ENCODE measurements around the gene HUS1.
"Not testable (repeated sequence)": the region's sequence is repeated elsewhere in the genome, so short reads cannot be mapped to it uniquely, and the experiment has no call there.

Gene HUS1

GRCh38 chr7:47945261-47946015 lies 34.0 kb downstream of the HUS1 start:
- TF ChIP-seq POLR2A (IDR thresholded peaks at IDR 0.05; ENCODE audit: low read depth, low read length): no peak
- DNase-seq (ENCODE audit: insufficient read length, low spot score): peak; percentile 64
- no peak for FAIRE-seq

GRCh38 chr7:47944536-47945260 lies 34.7 kb downstream of the HUS1 start:
- DNase-seq (ENCODE audit: insufficient read length, low spot score) (no peak), FAIRE-seq (no peak)
- TF ChIP-seq POLR2A (IDR thresholded peaks at IDR 0.05; ENCODE audit: low read depth, low read length): no peak

GRCh38 chr7:47943676-47944474 lies 35.5 kb downstream of the HUS1 start:
- FAIRE-seq (no peak), DNase-seq (ENCODE audit: insufficient read length, low spot score) (no peak)
- TF ChIP-seq POLR2A (IDR thresholded peaks at IDR 0.05; ENCODE audit: low read depth, low read length): no peak

- FAIRE-seq; DNase-seq (ENCODE audit: insufficient read length, low spot score): not testable (repeated sequence)
Observed at GRCh38 chr7:47942651-47943050, 36.8 kb downstream of the HUS1 start.

- no peak for TF ChIP-seq POLR2A (IDR thresholded peaks at IDR 0.05; ENCODE audit: low read depth, low read length)
- DNase-seq (ENCODE audit: insufficient read length, low spot score) (no peak), FAIRE-seq (no peak)
Observed at GRCh38 chr7:47942132-47942531, 37.3 kb downstream of the HUS1 start.

DNA sequence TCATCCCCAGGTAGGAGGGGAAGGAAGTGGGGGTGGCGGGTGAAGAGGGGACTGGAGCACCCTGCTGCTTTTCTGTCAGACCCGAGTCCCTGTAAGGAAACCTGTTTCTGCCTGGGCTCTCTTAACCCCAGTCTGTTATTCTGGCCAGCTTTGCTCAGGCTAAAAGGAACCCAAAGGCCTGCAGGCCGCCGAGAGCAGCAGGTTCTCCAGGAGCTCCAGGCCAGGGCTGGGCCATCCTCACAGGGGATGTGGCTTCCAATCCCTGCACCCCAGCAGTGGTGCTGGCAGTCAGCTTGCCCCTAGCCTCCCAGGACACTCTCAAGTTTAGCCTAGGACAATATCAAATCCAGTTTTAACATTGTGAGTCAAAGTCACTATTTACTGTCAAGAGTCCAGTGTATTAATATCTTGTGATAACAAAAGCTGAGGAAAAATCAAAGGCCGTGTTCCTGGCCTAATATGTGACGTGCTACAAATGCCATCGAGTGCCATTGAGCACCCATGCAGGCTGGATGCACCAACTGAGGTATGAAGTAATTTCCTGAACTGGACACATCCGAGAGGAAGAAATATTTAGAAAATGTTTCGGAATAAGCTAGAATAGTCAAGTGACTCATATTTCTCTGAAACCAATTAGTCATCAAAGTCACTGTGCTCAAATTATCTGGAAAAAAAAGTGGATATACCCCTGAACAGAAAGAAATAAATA lies 38.1 kb downstream of the HUS1 start:
- FAIRE-seq (no peak), DNase-seq (ENCODE audit: insufficient read length, low spot score) (peak; percentile 87)
- TF ChIP-seq POLR2A (IDR thresholded peaks at IDR 0.05; ENCODE audit: low read depth, low read length): no peak

DNA sequence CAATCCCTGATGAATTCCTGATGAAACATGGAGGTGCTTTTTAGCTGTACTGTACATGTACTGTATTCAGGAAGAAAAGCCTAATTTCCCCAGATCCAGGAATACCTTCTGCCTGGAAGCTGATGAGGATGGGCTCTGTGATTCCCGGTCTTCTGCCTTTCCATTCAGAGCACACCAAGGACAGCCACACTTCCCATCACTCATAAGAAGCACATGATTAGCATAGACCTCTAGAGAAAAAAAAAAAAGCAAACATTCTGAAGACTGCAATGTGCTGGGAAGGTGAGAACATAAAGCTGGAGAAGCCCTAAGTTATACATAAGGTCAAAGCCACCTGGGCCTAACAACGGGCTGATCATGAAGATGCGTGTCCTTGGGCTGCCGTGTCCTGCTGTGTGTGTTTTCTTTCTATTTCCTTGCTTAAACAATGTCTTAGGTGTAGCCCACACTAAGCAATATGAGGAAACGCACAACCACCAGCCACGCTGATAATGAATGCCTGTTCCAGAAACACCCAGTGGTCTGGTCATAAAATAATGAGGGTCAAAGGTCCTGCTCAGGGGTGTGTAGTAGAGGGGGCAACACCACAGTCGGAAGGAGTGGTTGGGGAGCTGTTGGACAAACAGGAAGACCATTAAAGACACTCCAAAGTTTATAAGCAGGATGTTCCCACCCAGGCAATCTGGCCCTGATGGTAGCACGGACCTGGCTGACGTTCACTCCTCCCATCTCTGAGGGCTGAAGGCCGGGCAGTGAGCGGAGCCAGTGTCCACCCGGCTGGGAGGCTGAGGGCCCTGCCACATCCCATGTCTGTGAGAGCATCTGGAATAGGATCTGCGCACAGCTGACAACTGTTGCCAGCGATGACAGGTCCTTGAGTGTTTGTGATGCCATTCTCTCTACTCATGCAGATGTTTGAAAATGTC lies 39.1 kb downstream of the HUS1 start:
- FAIRE-seq: no peak
- no peak for TF ChIP-seq POLR2A (IDR thresholded peaks at IDR 0.05; ENCODE audit: low read depth, low read length)
- DNase-seq (ENCODE audit: insufficient read length, low spot score): no peak

- no peak for TF ChIP-seq POLR2A (IDR thresholded peaks at IDR 0.05; ENCODE audit: low read depth, low read length)
- FAIRE-seq (no peak), DNase-seq (ENCODE audit: insufficient read length, low spot score) (no peak)
Observed at GRCh38 chr7:47939425-47940036, 39.9 kb downstream of the HUS1 start.

GRCh38 chr7:47938574-47939165 lies 40.7 kb downstream of the HUS1 start:
- DNase-seq (ENCODE audit: insufficient read length, low spot score): no peak
- TF ChIP-seq POLR2A (IDR thresholded peaks at IDR 0.05; ENCODE audit: low read depth, low read length): no peak
- no peak for FAIRE-seq

GRCh38 chr7:47937711-47938573 lies 41.5 kb downstream of the HUS1 start:
- FAIRE-seq: no peak
- DNase-seq (ENCODE audit: insufficient read length, low spot score): no peak
- no peak for TF ChIP-seq POLR2A (IDR thresholded peaks at IDR 0.05; ENCODE audit: low read depth, low read length)

- no peak for DNase-seq (ENCODE audit: insufficient read length, low spot score)
- FAIRE-seq: no peak
- TF ChIP-seq POLR2A (IDR thresholded peaks at IDR 0.05; ENCODE audit: low read depth, low read length): no peak
Observed at GRCh38 chr7:47937065-47937687, 42.2 kb downstream of the HUS1 start.
